Aorta (tissue), 5 donors: ENCODE results near the gene BATF3. TPM values are rescaled to one million over a fixed set of nuclear protein-coding genes. Genes with fewer than 3 reads are reported as not detected.
A peak's percentile ranks its signal among the peaks of the same experiment; 100 is the strongest.
"Not testable (repeated sequence)": the region's sequence is repeated elsewhere in the genome, so short reads cannot be mapped to it uniquely, and the experiment has no call there.

ENCODE experiments used
- ATAC-seq: fragments of 200-7000 bp; cut with Tn5 transposase; one replicate; pipeline ENCODE4 v1.9.1; 2022; ENCODE audit warnings: moderate library complexity; ENCODE audit not compliant: low FRiP score
- DNase-seq, 2 donors: peaks; one replicate each; pipeline ENCODE4 v3.0.0-alpha.2; 2020
- H3K27ac ChIP-seq, 2 donors: one replicate each; pipeline ENCODE4 v1.5.1; 2013; ENCODE audit warnings: low read length in 2 of 2, mild to moderate bottlenecking in 2 of 2, moderate library complexity in 2 of 2, control low read depth in 1 of 2, inconsistent platforms in 1 of 2, low read depth in 1 of 2
- H3K27me3 ChIP-seq, 2 donors: one replicate each; pipeline ENCODE4 v1.6.1; 2013; ENCODE audit warnings: control low read depth in 1 of 2, low read length in 1 of 2, mild to moderate bottlenecking in 1 of 2, moderate library complexity in 1 of 2; ENCODE audit not compliant: insufficient read depth in 2 of 2, control insufficient read depth in 1 of 2
- H3K36me3 ChIP-seq, 2 donors: one replicate each; pipeline ENCODE4 v1.6.1; 2013; ENCODE audit warnings: control low read depth in 1 of 2, low read length in 1 of 2, mild to moderate bottlenecking in 1 of 2; ENCODE audit not compliant: insufficient read depth in 2 of 2, control insufficient read depth in 1 of 2
- H3K4me1 ChIP-seq, 2 donors: one replicate each; pipeline ENCODE4 v1.6.1; 2013; ENCODE audit warnings: low read length in 2 of 2, control low read depth in 1 of 2, mild to moderate bottlenecking in 1 of 2, moderate library complexity in 1 of 2; ENCODE audit not compliant: insufficient read depth in 2 of 2, control insufficient read depth in 1 of 2
- H3K4me3 ChIP-seq, 2 donors: one replicate each; pipeline ENCODE4 v1.5.1; 2013; ENCODE audit warnings: low read length in 2 of 2, control low read depth in 1 of 2, mild to moderate bottlenecking in 1 of 2
- H3K9me3 ChIP-seq: one replicate; pipeline ENCODE4 v1.6.1; 2013; ENCODE audit warnings: mild to moderate bottlenecking, low read length; ENCODE audit not compliant: control insufficient read depth
- WGBS, 2 donors: extraction: QIAGEN DNeasy Blood & Tissue Kit; methylation state at CpG; one replicate each; pipeline ENCODE4 v1.1.7; 2013; 5-methylcytosine and 5-hydroxymethylcytosine counted together
- intact Hi-C, 2 donors: fragments of 100-400 bp; cut with DNase I; formaldehyde crosslinking; loops; one replicate each; pipeline versions ENCODE4 v1.14.2 to v1.15.0; 2022
- polyA plus RNA-seq, 2 donors: library from polyadenylated mRNA; stranded (reverse); fragments of 200-250 nt; gene quantifications; one replicate each; pipeline ENCODE4 v1.2.3, GENCODE V29; 2013
- total RNA-seq, 2 donors: library from RNA; stranded (reverse); fragmentation: NEBNext Ultra II Directional; extraction: Animal tissue kit (Norgen Biotek cat#: 25700); gene quantifications; one replicate each; pipeline ENCODE4 v1.2.1, GENCODE V29; 2021
- donor health status: healthy with polysubstance abuse.
- donor health status: Bipolar disorder and iron deficiency.
- donor health status: DM: no; HTN: no; CAD: no.
- donor health status: DM: no; HTN: no; CAD: no.
- donor health status: DM: yes; HTN: yes; CAD: no.

BATF3 gene
- total and polyA plus RNA-seq, 4 donors = 5.5 to 13.9 (median 7.3) TPM

DNA sequence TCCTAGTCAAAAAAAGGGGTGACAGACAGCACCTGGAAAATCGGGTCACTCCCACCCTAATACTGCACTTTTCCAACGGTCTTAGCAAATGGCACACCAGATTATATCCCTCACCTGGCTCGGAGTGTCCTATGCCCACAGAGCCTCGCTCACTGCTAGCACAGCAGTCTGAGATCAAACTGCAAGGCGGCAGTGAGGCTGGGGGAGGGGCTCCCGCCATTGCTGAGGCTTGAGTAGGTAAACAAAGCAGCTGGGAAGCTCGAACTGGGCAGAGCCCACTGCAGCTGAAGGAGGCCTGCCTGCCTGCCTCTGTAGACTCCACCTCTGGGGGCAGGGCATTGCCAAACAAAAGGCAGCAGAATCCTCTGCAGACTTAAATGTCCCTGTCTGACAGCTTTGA, 41.4 kb downstream of the BATF3 start:
- H3K4me1 ChIP-seq, H3K27me3 ChIP-seq, DNase-seq, H3K27ac ChIP-seq, ATAC-seq, intact Hi-C loops, H3K9me3 ChIP-seq, H3K4me3 ChIP-seq, H3K36me3 ChIP-seq: not testable (repeated sequence)
- WGBS, 2 donors = 52 to 61% methylated on average over 7 of the region's 7 CpGs

DNA sequence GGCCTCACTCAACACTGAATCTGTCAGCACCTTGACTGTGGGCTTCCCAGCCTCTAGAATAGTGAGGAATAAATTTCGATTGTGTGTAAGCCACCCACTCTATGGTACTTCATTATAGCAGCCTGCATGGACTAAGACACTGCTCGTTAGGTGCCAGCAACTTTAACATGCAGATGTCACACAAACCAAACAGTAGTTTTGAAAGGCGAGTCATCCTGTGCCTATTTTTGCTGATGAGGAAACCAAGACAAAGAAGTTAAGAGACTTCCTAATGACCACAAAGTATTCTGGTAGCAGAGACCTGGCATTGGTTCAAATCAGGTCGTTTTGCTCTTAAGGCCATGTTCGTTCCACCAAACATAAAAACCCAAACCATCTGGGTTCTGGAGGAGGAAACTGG, 42.9 kb downstream of the BATF3 start:
- Histone ChIP-seq H3K4me3 (no peak overlapping the region), H3K9me3 (no peaks in the 10 kb centered on the region), H3K36me3 (no peaks in the 10 kb centered on the region), H3K4me1 (no peaks in the 10 kb centered on the region), H3K27me3 (no peaks in the 10 kb centered on the region), H3K27ac (no peak overlapping the region)
- DNase-seq (no peak), ATAC-seq (no peak)
- intact Hi-C loops = no loop called here
- 88 to 89% methylated on average over 5 of the region's 5 CpGs for WGBS, 2 donors

DNA sequence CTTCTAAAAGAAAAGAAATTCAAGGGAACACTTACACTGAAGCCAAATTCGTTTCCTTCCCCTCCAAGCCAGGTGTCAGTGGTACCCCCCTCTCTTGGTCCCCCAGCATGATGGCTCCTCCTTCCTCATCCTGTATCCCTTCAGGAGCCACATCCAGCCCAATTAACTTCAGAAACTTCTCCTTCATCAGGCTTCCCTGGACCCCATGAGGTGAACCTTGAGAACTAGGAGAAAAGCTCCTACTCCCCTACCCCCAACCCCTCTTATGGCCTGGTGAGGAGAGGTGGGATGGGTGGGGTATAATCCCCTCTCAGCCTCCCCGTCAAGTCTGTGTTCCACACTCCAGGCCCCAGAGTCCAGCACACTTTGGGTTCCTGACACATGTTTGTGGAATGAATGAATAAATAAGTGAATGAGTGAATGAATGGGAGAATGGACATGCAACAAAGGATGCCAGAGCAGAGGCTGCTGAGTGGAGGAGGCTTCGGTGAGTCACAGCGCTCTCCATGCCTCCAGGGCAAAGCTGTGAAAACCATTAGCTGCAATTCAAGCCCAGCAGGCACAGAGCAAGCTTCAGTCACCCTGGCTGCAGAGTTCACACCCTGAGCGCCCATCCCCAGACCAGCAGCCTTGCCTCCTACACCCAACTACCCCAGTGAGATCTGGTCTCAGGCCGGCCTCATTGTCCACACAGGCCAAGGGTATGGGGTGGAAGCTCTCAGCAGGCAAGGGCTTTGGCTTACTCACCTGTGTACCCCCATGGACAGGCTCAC, 43.8 kb downstream of the BATF3 start:
- H3K27ac ChIP-seq = no peak overlapping the region
- 77 to 81% methylated on average over 6 of the region's 6 CpGs for WGBS, 2 donors
- H3K4me3 ChIP-seq = no peak overlapping the region
- DNase-seq = no peak
- H3K4me1 ChIP-seq = no peaks in the 10 kb centered on the region
- ATAC-seq = no peak
- intact Hi-C loops = no loop called here
- H3K27me3 ChIP-seq = no peaks in the 10 kb centered on the region
- no peaks in the 10 kb centered on the region for H3K36me3 ChIP-seq
- H3K9me3 ChIP-seq = no peaks in the 10 kb centered on the region

DNA sequence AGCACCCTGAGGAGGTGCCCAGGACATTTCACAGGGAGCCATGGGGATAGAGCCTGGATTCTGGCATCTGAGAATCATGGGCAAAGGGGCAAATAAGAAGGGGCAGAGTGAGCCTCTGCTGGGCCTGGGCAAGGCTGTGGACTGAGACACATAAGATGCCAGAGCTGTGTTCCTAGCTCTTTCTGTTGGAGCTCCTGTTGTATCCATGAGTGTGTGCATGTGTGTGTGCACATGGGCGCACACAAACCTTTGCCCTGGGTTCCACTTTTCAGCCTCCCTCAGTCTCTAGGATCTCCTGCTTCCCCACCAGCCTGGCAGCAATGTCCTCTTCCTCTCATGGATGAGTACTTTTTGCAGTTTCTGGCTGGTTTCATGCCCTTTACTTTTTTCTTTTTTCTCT, 47.0 kb downstream of the BATF3 start:
- H3K4me3 ChIP-seq = no peak overlapping the region
- no peaks in the 10 kb centered on the region for H3K4me1 ChIP-seq
- H3K36me3 ChIP-seq = no peaks in the 10 kb centered on the region
- intact Hi-C loops = no loop called here
- H3K27ac ChIP-seq = no peak overlapping the region
- no peaks in the 10 kb centered on the region for H3K9me3 ChIP-seq
- WGBS, 2 donors = 98 to 100% methylated on average over 1 of the region's 1 CpG
- DNase-seq = no peak
- ATAC-seq = no peak
- no peaks in the 10 kb centered on the region for H3K27me3 ChIP-seq

DNA sequence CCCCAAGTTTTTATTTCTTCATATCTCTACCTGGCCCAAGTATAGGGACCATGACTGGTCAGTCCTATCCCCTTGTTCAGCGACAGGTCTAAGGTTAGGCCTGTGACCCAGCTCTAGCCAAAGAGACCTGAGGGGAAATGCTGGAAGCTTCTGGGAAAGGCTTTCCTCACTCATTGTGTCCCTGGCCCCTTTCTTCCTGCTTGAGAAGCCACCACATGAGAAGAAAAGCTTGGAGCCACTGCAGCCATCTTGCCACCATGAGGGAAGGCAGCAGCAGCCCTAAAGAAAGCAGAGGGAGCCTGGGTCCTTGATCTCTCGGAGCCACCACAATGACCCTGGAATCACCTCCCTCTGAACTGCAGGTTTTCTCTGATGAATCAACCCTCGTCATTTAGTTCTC, 47.7 kb downstream of the BATF3 start:
- intact Hi-C loops = no loop called here
- no peak for DNase-seq
- 96 to 97% methylated on average over 3 of the region's 3 CpGs for WGBS, 2 donors
- Histone ChIP-seq H3K4me1 (no peaks in the 10 kb centered on the region), H3K27me3 (no peaks in the 10 kb centered on the region), H3K4me3 (no peak overlapping the region), H3K27ac (peak overlapping the region in 1 of 2 donors; percentile 46), H3K36me3 (no peaks in the 10 kb centered on the region), H3K9me3 (no peaks in the 10 kb centered on the region)
- no peak for ATAC-seq

DNA sequence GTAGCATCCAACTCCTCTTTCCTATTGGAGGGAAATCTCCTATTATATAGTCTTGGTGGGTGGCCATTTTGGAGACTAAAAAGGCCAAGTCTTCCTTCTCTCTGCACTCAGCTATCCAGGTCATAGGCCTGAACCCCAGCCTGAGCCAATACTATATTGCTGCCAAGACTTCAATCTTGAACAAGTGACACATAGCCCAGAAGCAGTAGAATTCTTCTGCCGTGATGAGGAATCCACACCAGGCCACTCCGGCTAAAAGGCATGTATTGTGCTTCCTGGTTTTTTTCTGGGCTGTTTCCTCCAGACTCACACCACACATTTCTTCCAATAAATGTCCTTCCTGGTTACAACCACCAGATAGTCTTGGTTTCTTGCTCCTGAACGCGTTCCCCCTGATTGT, 48.1 kb downstream of the BATF3 start:
- ATAC-seq (no peak), DNase-seq (no peak)
- H3K36me3 ChIP-seq = no peaks in the 10 kb centered on the region
- no peaks in the 10 kb centered on the region for H3K4me1 ChIP-seq
- intact Hi-C loops = no loop called here
- H3K27ac ChIP-seq = peak overlapping the region in 1 of 2 donors; percentile 46
- 40 to 51% methylated on average over 4 of the region's 4 CpGs for WGBS, 2 donors
- no peak overlapping the region for H3K4me3 ChIP-seq
- H3K9me3 ChIP-seq = no peaks in the 10 kb centered on the region
- no peaks in the 10 kb centered on the region for H3K27me3 ChIP-seq

DNA sequence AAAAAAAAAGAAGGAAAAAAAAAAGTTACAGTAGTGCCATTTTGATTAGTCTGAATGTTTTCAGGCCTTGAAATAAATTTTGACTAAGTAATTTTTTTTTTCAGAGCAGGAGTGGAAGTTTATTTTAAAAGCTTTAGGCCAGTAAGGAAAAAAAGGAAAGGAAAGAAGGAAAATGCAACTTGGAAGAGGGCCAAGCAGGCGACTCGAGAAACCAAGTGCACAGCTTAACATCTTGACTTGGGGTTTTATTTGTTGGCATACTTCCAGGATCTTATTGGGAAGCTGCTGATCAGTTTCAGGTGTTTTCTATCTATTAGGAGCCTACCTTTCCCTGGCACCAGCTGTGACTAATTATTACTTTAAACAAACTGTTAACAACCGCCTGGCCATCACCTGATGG, 49.4 kb downstream of the BATF3 start:
- H3K27ac ChIP-seq = no peak overlapping the region
- ATAC-seq (no peak), DNase-seq (no peak)
- no peaks in the 10 kb centered on the region for H3K36me3 ChIP-seq
- no peaks in the 10 kb centered on the region for H3K9me3 ChIP-seq
- H3K27me3 ChIP-seq = no peaks in the 10 kb centered on the region
- H3K4me1 ChIP-seq = no peaks in the 10 kb centered on the region
- WGBS, 2 donors = 17 to 32% methylated on average over 3 of the region's 3 CpGs
- intact Hi-C loops = no loop called here
- no peak overlapping the region for H3K4me3 ChIP-seq

DNA sequence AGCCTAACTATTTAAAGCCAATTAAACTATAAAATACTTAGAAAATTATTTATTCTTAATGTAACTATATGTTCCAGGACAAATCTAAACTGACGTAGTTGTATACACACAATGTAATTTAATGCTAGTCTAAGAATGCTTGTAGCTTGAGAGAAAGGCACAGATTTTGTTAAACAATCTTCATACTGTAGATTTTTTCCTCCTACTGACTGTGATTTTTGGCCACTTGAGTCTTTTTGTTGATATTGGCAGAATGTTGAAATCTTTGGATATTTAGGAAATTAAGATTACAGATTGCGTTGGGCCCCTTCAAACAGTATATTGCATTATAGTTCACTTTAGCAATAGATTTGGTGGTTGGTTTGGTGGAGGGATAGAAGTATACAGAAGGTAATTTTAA, 50.6 kb downstream of the BATF3 start:
- Histone ChIP-seq H3K9me3 (no peaks in the 10 kb centered on the region), H3K4me1 (no peaks in the 10 kb centered on the region), H3K36me3 (no peaks in the 10 kb centered on the region), H3K4me3 (no peak overlapping the region), H3K27me3 (no peaks in the 10 kb centered on the region), H3K27ac (no peak overlapping the region)
- intact Hi-C loops = no loop called here
- ATAC-seq (no peak), DNase-seq (no peak)
- WGBS, 2 donors = 3 to 4% methylated on average over 2 of the region's 2 CpGs

DNA sequence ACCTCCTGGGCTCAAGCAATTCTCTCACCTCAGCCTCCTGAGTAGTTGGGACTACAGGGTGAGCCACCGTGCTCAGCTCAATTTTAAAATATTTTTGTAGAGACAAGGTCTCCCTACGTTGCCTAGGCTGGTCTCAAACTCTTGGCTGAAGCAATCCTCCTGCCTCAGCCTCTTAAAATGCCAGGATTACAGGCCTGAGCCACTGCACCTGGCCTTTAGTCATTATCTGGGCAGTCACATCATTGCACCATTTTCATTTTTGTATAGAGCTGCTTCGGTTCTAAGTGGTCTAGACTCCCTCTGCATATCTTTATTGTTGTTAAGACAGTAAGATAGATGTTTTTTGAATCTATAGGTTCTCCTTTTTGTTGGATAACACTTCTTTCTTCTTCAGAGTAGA, 51.2 kb downstream of the BATF3 start:
- ATAC-seq (no peak), DNase-seq (no peak)
- no peak overlapping the region for H3K4me3 ChIP-seq
- WGBS, 2 donors = 62 to 65% methylated on average over 3 of the region's 3 CpGs
- H3K27ac ChIP-seq = no peak overlapping the region
- no peaks in the 10 kb centered on the region for H3K27me3 ChIP-seq
- intact Hi-C loops = no loop called here
- no peaks in the 10 kb centered on the region for H3K36me3 ChIP-seq
- peaks cover 0 to under 1% of the 10 kb centered on the region in 2 donors for H3K4me1 ChIP-seq
- H3K9me3 ChIP-seq = no peaks in the 10 kb centered on the region
